Prostate gland (tissue), 2 donors: Measurements from ENCODE around the gene MPP4.

Source experiments
- CTCF ChIP-seq, 4 experiments: fragments of 200-600 bp in 2 of 4; fragments of 450-650 bp in 2 of 4; sonication (generic) in 2 of 4; IDR thresholded peaks; 1 replicate in 3 of 4; 2 replicates in 1 of 4; pipeline ENCODE4 v1.5.1; 2016 to 2019; ENCODE audit warnings: antibody characterized with exemption in 4 of 4, mild to moderate bottlenecking in 2 of 4, moderate library complexity in 2 of 4
- POLR2A ChIP-seq: fragments of 450-650 bp; IDR thresholded peaks from one replicate; pipeline ENCODE4 v1.6.1; 2016; ENCODE audit warnings: antibody characterized with exemption, mild to moderate bottlenecking
- POLR2AphosphoS5 ChIP-seq: sonication (generic); formaldehyde crosslinking; IDR thresholded peaks from one replicate; pipeline ENCODE4 v1.6.1; 2017; ENCODE audit warnings: antibody characterized with exemption

- no peak for TF ChIP-seq CTCF (IDR thresholded peaks at IDR 0.05)
- TF ChIP-seq POLR2A, result no peak
- no peak for TF ChIP-seq POLR2AphosphoS5
These were observed 37.1 kb downstream of the MPP4 start for GRCh38 chr2:201661366-201661765.
